NCI-H226 (cell line): ENCODE results near the gene KLF4.

Experiments
- DNase-seq: peaks from one replicate; pipeline ENCODE4 v3.0.0-alpha.2; 2015

KLF4 gene

GRCh38 chr9:107487521-107488374 is 1.8 kb downstream of the KLF4 start:
- no peak for DNase-seq

- no peak for DNase-seq
Measured at GRCh38 chr9:107486674-107487520, 2.7 kb downstream of the KLF4 start.

- DNase-seq, result no peak
Measured at GRCh38 chr9:107485458-107486043, 4.0 kb downstream of the KLF4 start.

- peak; percentile 50 for DNase-seq
Measured at GRCh38 chr9:107484117-107484723, 5.3 kb downstream of the KLF4 start.

GRCh38 chr9:107483666-107484065 is 5.9 kb downstream of the KLF4 start:
- no peak for DNase-seq

- DNase-seq, result no peak
Measured at GRCh38 chr9:107481035-107481434, 8.5 kb downstream of the KLF4 start.

GRCh38 chr9:107480386-107480789 is 9.2 kb downstream of the KLF4 start:
- peak; percentile 16 for DNase-seq

- no peak for DNase-seq
Measured at GRCh38 chr9:107478805-107479204, 10.8 kb downstream of the KLF4 start.

GRCh38 chr9:107474124-107474523 is 15.4 kb downstream of the KLF4 start:
- DNase-seq, result no peak

- no peak for DNase-seq
Measured at GRCh38 chr9:107472581-107473340, 16.8 kb downstream of the KLF4 start.

- no peak for DNase-seq
Measured at GRCh38 chr9:107471552-107471951, 18.0 kb downstream of the KLF4 start.

- no peak for DNase-seq
Measured at GRCh38 chr9:107467416-107467815, 22.2 kb downstream of the KLF4 start.

GRCh38 chr9:107466826-107467225 is 22.7 kb downstream of the KLF4 start:
- DNase-seq, result no peak

- peak; percentile 22 for DNase-seq
Measured at GRCh38 chr9:107465467-107466451, 23.8 kb downstream of the KLF4 start.

GRCh38 chr9:107464516-107464915 is 25.1 kb downstream of the KLF4 start:
- no peak for DNase-seq

- DNase-seq, result no peak
Measured at GRCh38 chr9:107462691-107463090, 26.9 kb downstream of the KLF4 start.

- no peak for DNase-seq
Measured at GRCh38 chr9:107460153-107461023, 29.2 kb downstream of the KLF4 start.

GRCh38 chr9:107455425-107456135 is 34.0 kb downstream of the KLF4 start:
- DNase-seq, result no peak

- no peak for DNase-seq
Measured at GRCh38 chr9:107453479-107453878, 36.1 kb downstream of the KLF4 start.
